Hippocampal formation (tissue), 2 donors: ENCODE results near the gene CSF3R.

Source experiments
- DNase-seq, 2 donors: peaks; one replicate each; lab custom pipeline; 2025; lab: John Stamatoyannopoulos, UW

The CSF3R gene

DNA sequence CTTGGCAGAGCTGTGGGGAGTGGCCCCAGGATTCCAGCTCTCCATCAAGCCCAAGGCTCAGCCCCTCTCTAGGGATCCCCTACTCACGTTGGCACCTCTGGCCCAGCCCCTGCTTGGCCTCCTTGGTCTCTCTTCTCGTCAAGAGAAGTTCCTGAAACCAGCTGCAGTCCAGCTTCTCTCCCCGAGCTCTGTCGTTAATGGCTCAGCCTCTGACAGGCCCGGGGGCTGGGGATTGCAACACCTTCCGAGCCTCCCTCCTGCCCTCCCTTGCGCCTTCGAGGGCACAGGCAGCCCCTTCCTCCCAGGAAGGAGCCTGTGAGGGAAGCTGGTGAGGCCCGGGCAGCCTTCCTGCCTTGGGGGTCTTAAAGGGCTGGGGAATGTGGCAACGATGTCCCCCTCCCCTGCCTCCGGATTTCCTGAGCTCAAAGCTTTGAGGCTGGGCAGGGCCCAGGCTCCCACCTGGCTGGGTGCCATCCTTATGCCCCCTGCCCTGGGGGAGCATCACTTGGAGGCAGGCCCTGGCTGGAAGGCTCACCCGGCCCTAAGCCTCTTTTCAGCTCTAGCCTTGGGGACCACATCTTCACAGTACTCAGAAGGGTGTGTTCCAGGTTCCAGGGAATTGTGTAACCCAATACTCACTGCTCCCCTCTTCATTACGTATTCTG, at the start of gene CSF3R:
Gene CSF3R, minus strand, starts transcription at position 190 of the 665 bp plus-strand sequence. CDS start 3,417 bp downstream, outside the sequence.
- peak in 1 of 2 donors; percentile 7 for DNase-seq

DNA sequence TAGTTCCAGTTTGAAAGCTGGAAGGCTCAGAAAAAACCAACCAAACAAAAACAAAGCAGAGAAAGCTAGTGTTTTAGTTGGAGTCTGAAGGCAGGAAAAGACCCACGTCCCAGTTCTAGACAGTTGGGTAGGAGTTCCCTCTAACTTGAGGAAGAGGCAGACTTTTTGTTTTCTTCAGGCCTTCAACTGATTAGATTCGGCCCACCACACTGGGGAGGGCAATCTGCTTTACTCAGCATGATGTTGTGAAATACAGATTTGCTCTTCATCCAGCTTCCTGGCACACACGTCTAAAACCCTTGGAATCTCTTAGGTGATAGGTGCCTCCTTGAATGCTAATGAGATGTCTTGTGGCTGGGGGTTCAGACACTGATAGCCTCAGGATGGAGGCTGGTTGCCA, 49.1 kb upstream of the CSF3R start:
- no peak for DNase-seq

DNA sequence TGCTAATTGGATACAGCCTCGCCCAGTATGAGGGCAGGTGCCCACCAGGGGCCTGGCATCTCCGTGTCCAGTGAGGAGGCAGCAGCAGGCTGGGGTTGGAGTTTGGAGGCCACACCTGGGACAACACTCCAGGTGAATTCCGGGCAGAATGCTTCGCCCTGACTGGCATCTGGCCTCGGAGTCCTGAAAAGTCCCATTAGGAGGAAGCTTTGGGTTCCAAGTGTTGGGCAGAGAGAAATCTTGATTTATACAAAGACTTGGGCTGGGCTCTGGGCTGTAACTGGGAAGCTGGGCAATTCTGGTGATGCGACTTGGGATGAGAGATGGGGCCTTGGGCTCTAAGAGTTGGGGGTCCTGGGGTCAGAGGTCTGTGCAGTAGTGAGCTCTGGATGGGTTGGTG, 48.1 kb upstream of the CSF3R start:
- no peak for DNase-seq

DNA sequence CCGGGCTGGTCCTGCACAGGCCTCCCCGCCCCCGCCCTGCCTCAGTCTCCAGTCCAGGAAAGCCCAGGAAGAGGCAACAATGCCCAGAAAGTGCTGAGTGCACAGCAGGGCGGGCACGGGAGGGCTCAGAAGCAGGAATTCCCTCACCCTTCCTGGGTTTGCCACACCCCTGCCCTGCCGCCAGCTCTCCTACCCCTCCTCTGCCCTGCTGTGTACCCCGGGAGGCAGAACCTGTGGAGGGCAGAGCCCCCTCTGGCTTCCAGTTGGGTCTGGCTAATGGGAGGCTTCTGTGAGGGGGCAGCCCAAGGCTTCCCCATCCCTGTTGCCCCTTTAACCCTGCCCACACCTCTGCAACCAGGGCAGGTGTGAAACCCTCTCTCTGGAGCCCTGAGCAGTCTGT, 47.5 kb upstream of the CSF3R start:
- DNase-seq = no peak

DNA sequence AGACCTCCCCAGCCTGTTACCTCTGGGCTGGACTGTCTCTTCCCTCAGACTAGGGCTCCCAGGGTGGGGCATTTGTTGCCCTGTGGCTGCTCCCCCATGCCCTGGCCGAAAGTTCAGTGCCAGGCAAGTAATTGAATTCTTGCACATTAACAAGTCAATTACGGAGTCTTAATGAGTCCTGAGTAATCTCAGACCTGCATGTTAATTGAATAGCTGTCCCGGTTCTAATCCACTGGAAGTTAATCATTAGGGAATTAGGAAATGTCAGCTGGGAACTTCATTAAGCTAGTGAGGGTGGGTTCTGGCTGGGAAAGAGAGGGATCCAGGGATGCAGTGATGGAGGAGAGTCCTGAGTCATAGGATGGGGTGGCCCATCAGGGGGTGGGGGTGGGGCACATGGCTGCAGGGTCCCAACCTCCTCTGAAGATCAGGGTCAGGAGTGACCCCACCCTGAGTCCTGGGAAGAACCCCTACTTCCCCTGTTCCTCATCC, 47.1 kb upstream of the CSF3R start:
- no peak for DNase-seq

DNA sequence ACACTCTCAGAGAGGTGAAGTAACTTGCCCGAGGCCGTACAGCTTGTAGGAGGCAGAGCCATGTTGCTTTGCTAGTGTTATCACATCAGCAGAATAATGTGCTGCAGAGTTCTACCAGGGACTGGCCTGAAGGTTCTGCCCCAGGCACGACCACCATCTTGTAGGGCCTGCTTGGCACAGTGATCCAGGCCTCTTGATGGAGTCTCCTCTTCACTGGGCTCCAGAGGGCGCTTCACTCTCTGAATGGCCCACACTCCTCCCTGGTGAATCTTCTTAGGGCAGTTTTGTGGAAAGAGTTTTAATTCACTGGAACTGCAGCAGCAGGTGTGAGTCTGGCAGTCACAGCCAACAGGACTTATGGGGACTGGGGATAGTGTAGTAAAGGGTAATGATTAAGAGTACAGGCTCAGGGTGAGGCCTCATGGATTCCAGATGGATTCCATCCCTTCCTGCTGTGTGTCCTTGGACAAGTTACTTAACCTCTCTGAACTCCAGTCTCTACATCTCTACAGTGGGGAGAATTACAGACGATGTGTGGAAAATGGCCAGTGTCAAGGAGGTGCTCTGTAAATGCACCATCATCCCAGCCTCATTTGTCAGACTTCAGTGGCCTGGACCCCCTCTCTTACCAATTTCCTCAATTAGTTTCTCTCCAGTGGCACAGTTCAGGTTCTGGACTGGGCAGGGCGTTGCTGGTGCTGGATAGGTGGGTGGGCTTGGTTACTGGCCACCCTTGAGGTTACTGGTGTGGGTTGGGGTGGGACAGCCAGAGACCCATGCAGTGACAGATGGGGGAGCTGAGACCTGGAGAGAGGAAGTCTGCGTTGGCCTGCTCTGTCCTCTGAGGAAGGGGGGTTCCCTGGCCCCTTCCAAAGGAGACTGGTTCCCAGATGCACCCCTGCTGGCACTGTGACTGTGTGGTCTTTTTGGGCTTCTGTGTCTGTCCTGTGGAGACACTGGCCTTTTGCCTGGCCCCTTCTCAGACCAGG, 45.9 kb upstream of the CSF3R start:
- DNase-seq = no peak

DNA sequence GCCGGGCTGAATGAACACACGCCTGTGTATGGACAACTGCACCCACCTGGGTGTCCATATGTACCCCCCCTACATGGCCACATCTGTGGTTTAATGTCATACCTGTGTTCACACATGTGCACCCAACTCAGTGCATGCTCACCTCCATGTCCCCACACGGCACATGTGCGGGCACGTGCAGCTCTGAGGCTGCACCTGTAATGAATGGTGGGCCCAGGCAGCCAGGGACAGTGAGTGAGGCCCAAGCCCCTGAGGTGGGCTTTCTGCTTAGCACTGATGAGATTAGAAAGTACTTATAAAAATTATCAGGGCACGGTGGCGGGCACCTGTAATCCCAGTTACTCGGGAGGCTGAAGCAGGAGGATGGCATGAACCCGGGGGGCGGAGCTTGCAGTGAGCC, 42.5 kb upstream of the CSF3R start:
- no peak for DNase-seq

DNA sequence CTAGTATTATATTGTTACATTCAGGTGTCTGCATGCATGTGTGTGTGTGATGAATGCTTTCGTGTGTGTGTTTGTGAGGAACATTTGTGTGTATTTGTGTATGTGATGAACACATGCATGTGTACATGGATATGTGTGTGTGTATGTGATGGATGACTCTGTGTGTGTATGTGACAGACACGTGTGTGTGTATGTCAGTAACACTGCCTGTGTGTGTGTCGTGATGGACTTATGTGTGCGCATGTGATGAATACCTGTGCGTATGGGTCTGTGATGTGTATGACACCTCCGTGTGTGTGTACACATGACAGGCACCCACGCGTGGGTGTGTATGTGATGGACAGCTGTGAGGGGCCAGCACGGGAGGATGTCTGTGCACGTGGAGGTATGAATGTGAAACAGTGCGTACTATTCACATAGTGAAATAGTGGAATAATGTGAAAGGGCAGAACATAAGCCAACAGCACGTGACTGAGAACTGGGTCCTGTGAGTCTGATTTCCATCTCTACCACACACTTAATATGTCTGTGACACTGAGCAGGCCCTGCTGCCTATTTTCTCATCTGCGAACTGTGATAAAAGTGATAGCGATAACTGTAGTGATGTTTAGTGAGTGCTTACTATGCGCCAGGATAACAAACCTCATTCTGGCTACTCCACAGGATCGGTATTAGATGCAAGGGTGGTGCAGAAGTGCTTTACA, 41.8 kb upstream of the CSF3R start:
- DNase-seq = no peak

DNA sequence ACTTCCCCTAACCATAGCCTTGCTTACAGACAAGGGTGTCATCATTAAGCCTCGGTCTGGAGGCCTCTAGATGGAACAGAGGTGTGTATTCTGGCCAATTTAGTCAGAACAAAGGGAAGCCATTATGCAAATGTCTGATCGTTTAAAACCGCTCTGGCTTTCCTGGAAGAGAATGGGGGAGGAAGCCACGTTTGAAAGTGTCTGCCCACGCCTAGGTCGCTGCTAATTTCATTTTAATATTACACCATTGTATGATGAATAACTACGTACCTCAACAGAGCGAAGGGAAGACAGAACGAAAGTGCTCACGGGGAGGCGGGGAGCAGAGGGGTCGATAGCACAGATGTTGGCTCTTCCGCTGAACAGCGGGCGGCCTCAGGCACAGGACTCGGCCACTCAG, 41.1 kb upstream of the CSF3R start:
- no peak for DNase-seq

DNA sequence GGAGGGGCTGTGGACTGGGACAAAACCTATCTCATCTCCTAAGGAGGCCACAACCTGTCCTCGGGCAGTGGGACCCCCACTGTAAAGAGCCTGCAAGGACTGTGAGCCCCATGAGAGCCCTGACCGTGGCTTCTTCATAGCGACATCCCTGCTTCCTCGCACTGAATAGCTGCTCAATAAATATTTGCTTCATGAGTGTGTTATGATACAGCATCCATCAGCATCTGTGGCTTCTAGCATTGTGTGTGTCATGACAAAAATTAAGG, 40.5 kb upstream of the CSF3R start:
- no peak for DNase-seq

DNA sequence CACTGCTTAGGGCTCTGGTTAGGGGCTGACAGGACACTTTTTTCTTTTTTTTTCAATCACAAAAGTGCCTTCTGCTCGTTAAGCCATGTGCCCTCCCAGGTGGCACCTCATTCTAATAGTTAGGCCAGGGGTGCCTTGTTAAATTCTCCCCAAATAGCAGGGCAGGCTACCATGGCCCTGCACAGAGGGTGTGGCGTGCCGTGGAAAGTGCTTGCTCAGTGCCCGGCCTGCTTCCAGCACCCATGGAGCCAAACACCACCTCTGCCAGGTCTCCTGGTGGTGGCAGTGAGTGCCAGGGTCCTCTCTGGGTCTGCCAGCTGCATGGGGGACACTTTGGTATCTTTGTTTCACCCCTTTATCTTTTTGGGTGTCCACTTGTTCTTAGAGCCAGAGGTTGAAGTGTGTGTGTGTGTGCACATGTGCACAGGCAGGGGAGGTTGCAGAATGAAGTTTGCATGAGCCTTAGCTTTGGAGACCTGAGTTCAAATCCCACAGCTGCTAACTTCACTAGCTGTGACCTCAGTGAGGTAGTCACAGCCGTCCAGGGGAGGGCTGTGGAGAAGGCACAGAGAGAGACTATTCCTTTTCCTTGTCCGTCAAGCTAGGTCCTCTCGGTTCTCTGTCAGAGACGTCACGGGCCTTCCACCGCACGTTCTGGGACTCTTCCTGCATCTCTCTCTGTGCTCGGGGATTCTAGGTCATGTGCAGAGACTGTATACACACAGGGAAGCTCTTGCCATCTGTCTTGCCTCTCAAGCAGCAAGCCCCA, 39.9 kb upstream of the CSF3R start:
- no peak for DNase-seq

DNA sequence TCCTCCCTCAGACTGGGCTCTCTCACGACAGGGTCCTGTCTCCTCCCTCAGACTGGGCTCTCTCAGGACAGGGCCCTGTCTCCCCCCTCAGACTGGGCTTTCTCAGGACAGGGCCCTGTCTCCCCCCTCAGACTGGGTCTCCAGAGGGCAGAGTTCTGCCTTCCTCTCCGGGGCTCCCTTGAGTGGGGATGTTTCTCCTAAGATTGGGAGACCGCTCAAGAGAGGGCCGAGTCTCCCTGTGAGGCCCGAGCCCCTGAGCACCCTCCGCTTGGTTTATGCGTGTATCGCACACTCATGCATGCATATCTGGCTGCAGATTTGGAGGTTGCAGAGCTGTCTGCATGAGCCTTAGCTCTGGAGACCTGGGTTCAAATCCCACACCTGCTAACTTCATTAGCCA, 39.3 kb upstream of the CSF3R start:
- DNase-seq = no peak

DNA sequence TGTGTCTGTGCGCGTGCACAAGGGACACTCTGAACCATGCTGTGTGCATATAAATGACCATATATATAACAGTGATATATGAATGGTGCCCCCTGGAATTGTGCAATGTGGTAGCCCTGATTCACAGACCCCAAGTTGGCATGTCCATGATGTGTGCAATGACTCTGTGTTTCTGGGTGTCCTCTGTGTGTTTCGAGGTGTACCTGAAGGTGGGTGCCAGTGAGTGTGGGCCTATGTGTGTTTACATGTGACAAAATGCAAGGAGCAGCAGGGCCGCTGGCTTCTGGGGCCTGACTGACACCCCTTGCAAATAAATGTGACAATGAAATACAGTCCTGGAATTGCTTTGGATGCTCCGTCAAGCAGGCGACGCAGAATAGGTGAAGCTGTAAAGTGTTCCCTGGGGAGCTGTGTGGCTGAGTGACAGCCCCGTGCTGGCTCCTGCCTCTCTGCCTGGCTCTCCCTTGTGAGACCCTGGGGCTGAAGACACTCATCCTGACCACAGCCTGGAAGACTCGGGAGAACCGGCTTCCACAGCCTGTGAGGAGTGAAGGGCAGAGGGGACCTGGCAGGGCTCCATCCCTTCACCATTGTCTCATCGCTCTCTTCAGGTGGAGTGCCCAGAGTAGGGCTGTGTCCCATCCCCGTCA, 38.2 kb upstream of the CSF3R start:
- no peak for DNase-seq

DNA sequence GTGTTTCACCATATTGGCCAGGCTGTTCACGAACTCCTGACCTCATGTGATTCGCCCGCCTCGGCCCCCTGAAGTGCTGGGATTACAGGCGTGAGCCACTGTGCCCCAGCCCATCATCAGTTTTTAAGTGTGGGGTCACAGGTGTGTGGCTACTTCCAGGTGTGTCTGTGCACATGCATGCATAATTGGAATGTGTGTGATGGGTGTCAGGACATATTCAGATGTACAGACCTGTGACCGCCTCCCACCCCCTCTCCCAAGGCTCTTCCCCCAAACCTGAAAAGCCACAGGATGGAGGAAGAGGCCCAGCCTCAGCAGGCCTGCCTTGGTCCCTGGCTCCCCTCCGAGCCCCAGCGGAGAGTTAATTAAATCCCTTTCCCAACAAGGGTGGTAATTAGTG, 37.3 kb upstream of the CSF3R start:
- DNase-seq = no peak

DNA sequence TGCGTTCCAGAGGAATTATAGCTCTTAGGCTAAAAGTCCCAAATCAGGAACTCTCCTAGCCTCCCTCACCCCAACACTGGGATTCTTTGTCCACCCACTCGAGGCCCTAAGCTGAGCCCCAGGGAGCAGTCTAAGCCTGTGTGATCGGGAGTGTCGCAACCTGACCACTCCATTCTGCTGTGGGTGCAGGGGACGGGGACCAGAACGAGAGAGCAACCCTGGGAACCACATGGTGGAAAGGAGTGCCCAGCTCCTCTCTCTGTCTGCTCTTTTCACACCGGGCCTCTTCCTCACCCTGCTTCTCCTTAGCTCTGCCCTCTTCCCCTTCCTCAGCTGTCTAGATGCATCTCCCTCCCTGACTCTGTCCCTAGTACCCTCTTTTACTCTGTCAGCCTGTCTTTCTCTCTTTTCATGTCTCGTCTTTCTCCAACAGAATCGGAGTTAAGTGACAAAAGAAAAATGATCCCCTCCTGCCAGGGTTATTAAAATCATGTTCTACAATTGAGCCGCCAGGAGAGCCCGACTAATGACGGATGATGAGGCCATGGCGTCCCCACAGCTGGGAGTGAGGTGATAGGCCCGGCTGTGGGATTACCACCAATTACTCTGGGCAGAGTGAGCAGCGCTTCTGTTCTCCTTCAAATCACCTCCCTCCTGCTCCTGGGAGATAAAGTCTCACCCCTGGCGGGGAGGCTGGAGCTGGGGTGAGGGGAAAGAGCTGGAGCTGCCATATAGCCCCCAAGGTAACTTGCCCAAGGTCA, 34.5 kb upstream of the CSF3R start:
- DNase-seq = no peak

DNA sequence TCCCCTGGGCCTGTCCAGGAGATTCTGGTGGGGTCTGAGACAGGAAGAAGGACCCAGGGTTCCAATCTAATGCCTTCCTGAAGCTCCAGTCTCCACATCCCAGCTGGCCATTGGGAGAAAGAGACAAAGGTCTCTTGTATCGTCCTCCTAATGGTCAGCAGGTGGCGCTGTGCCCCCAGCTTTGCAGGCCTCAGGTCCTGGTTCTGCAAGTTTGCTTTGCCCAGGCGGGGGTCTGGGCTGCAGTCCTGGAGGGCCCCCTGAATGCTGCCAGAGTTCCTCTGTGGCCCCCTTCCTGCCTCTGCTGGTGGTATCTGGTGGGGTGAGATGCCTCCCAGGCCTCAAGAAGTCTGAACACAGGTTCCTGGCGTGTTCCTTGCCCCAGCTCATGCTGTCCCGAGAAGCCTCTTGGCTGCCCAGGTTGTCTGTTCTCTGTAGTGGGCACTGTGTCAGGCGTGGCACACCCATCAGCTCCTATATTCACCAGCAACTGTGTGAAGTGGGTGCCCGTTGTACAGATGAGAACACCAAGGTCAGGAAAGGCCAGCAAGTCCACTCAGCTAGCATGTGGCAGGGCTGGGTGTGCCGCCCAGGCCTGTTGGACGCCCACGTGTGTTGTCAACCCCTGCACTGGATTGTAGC, 33.8 kb upstream of the CSF3R start:
- DNase-seq = peak; percentile 7 to 27

DNA sequence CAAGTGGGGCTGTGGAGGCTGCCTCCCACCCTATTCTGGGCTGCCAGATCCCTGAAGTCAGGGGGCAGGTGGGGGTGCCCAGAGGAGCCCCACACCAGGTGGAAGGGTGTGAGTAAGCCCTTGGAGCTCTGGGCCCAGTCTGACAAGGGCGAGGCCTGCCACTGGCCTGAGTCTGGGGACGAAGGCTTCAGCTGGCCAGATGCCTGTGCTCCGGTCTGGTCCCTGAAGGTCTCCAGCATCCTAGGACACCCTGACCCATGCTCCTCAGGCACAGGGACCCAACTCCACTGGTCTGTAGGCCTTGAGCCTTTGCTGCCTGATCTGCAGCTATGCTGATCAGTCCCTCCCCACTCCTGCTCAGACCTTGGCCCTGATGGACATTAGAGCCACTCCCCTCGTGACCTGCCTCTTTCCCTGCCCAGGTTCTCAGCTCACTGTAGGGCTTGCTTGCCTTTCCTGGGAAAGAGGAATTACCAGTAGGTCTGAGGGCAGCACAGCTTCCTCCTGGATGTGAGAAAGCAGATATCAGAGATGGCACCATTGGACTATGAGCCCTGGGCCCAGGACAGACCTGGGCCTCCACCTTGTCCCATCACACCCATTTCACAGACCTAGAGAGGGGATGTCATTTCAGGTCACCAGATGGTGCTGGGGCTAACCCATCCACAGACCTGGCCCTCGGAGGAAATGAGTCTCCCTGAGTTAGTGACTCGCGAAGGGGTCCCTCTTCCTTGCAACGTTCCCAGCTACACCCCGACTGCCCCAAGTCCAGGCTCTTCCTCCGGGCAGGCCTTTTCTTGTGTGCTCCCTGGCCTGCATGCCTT, 32.8 kb upstream of the CSF3R start:
- DNase-seq = no peak

DNA sequence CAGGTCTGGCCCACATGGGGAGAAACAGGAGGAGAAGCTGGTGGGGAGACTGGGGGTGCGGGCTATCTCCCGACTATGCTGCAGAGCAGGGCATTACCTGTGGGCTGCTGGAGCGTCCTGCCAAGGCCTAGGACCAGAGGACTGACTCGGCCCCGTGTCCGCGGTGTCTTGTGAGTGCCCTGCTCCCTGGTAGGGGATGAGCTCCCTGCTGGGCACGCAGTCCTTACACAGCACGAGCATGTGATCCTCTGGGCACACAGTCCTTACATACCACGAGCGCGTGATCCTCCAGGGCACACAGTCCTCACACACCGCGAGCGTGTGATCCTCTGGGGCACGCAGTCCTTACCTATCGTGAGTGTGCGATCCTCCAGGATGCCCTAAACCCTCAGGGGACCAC, 31.8 kb upstream of the CSF3R start:
- no peak for DNase-seq
